Left lung (tissue), 10 donors: ENCODE results near the gene LMF1. TPM values are rescaled to one million over a fixed set of nuclear protein-coding genes. Genes with fewer than 3 reads are reported as not detected.

Experiments used
- ATAC-seq: fragments of 200-7000 bp; cut with Tn5 transposase; one replicate; pipeline ENCODE4 v1.9.1; 2020; ENCODE audit warnings: moderate library complexity
- DNase-seq, 4 donors: peaks; one replicate each; pipeline ENCODE4 v3.0.0-alpha.2; 2013 to 2020
- H3K27ac ChIP-seq, 2 donors: fragments of 200-600 bp; sonication (generic) in 1 of 2; one replicate each; pipeline versions ENCODE4 v1.5.0 to v1.8.0; 2020 to 2021
- H3K27me3 ChIP-seq, 2 donors: fragments of 200-600 bp; sonication (generic) in 1 of 2; one replicate each; pipeline versions ENCODE4 v1.5.0 to v1.8.0; 2020 to 2021
- H3K36me3 ChIP-seq, 2 donors: fragments of 200-600 bp; sonication (generic) in 1 of 2; one replicate each; pipeline versions ENCODE4 v1.5.0 to v1.8.0; 2020 to 2021
- H3K4me1 ChIP-seq, 2 donors: fragments of 200-600 bp; one replicate each; pipeline ENCODE4 v1.8.0; 2021
- H3K4me3 ChIP-seq, 2 donors: fragments of 200-600 bp; sonication (generic) in 1 of 2; one replicate each; pipeline versions ENCODE4 v1.5.0 to v1.8.0; 2020 to 2021; ENCODE audit warnings: mild to moderate bottlenecking in 1 of 2
- H3K9me3 ChIP-seq, 2 donors: fragments of 200-600 bp; sonication (generic) in 1 of 2; one replicate each; pipeline versions ENCODE4 v1.5.0 to v1.8.0; 2020 to 2021
- intact Hi-C, 2 donors: fragments of 100-400 bp; cut with DNase I; formaldehyde crosslinking; loops; one replicate each; pipeline versions ENCODE4 v1.11.2 to v1.14.2; 2022
- polyA plus RNA-seq, 6 donors: library from polyadenylated mRNA; unstranded; fragments of 120-200 nt; gene quantifications; one replicate each; pipeline ENCODE4 v1.2.1, GENCODE V29; 2013; ENCODE audit not compliant: insufficient read length in 6 of 6
- total RNA-seq, 2 donors: library from RNA; stranded (reverse); fragmentation: NEBNext Ultra II Directional; extraction: Animal tissue kit (Norgen Biotek cat#: 25700); gene quantifications; one replicate each; pipeline ENCODE4 v1.2.1, GENCODE V29; 2021
- TF ChIP-seq, protein P1 (sequence below), 2 donors: fragments of 200-600 bp; sonication (generic) in 1 of 2; IDR thresholded peaks; one replicate each; pipeline versions ENCODE4 v1.5.0 to v1.8.0; 2021; ENCODE audit warnings: antibody characterized with exemption in 2 of 2
- donor health status: DM: no; HTN: yes; CAD: no.
- donor health status: DM: no; HTN: no; CAD: no.

LMF1 gene
- total and polyA plus RNA-seq, 8 donors, result 15.5 to 23.1 (median 20.4) TPM

DNA sequence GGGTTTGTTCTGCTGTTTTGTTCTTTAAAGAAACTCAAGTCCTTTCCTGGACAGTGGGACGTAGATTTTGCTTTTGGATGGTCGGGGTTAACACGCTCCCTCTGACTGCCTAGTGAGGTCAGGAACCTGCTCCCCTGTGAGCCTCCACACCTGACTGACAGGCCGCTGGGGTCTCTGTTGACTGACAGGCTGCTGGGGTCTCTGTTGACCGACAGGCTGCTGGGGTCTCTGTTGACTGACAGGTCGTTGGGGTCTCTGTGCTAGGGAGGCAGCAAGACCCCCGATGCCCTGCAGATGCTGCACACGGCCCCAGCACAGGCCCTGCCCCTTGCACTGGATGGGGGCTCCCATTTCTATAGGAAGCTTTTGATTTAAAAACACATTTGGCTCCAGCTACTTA lies 33.5 kb downstream of the LMF1 start:
- Histone ChIP-seq H3K4me1 (no peaks in the 10 kb centered on the region), H3K4me3 (no peak overlapping the region), H3K9me3 (peaks cover 3 to 16% of the 10 kb centered on the region in 2 donors), H3K36me3 (peaks cover 0 to 50% of the 10 kb centered on the region in 2 donors), H3K27me3 (no peaks in the 10 kb centered on the region), H3K27ac (no peak overlapping the region)
- DNase-seq (no peak), ATAC-seq (no peak)
- TF ChIP-seq, protein P1, sequence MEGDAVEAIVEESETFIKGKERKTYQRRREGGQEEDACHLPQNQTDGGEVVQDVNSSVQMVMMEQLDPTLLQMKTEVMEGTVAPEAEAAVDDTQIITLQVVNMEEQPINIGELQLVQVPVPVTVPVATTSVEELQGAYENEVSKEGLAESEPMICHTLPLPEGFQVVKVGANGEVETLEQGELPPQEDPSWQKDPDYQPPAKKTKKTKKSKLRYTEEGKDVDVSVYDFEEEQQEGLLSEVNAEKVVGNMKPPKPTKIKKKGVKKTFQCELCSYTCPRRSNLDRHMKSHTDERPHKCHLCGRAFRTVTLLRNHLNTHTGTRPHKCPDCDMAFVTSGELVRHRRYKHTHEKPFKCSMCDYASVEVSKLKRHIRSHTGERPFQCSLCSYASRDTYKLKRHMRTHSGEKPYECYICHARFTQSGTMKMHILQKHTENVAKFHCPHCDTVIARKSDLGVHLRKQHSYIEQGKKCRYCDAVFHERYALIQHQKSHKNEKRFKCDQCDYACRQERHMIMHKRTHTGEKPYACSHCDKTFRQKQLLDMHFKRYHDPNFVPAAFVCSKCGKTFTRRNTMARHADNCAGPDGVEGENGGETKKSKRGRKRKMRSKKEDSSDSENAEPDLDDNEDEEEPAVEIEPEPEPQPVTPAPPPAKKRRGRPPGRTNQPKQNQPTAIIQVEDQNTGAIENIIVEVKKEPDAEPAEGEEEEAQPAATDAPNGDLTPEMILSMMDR (IDR thresholded peaks at IDR 0.05), result no peak
- intact Hi-C loops, result no loop called here

DNA sequence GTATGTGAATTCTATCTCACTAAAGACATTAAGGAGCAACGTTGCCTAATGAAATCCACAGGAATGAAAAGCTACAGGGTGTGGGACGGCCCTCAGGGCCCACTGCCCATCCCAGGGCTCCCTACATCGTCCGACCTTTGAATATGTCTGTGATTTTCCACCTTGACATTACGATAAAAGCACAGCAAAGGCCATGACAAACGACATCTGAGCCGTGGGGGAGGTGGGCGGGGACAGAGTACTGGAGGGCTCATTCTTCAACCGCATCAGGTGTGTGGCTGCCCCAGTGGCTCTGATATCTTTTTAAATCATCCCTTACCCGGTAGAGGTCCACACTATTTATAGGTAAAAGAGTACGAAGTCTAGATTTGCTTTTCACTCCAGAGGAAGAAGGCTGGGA lies 35.1 kb downstream of the LMF1 start:
- Histone ChIP-seq H3K36me3 (peaks cover 0 to 49% of the 10 kb centered on the region in 2 donors), H3K27ac (no peak overlapping the region), H3K4me3 (no peak overlapping the region), H3K4me1 (no peaks in the 10 kb centered on the region), H3K9me3 (no peaks in the 10 kb centered on the region), H3K27me3 (no peaks in the 10 kb centered on the region)
- DNase-seq (peak in 1 of 4 donors; percentile 15), ATAC-seq (no peak)
- intact Hi-C loops, result no loop called here
- TF ChIP-seq, protein P1 (IDR thresholded peaks at IDR 0.05), result no peak

DNA sequence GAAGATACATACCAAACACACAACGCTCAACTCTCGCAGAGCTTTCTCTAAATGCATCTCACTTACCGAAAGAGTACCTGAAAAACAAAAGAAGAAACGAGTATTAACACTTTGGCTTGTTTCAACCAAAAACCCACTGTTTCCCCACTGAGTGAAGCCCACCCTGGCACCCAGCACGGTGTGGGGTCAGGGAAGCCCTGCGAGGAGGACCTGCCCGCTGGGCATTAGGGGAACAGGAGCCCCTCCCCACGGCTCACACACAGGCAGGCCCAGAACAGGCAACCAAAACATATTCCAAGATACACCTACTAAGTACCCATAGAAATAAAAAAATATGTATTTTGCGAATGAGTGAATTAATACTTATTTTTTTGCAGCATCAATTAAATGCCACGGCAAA lies 36.6 kb downstream of the LMF1 start:
- H3K36me3 ChIP-seq, result peaks cover 0 to 51% of the 10 kb centered on the region in 2 donors
- no peaks in the 10 kb centered on the region for H3K27me3 ChIP-seq
- TF ChIP-seq, protein P1 (IDR thresholded peaks at IDR 0.05), result no peak
- intact Hi-C loops, result no loop called here
- H3K27ac ChIP-seq, result no peak overlapping the region
- no peaks in the 10 kb centered on the region for H3K9me3 ChIP-seq
- H3K4me3 ChIP-seq, result no peak overlapping the region
- no peaks in the 10 kb centered on the region for H3K4me1 ChIP-seq
- DNase-seq (peak in 1 of 4 donors; percentile 51), ATAC-seq (no peak)

DNA sequence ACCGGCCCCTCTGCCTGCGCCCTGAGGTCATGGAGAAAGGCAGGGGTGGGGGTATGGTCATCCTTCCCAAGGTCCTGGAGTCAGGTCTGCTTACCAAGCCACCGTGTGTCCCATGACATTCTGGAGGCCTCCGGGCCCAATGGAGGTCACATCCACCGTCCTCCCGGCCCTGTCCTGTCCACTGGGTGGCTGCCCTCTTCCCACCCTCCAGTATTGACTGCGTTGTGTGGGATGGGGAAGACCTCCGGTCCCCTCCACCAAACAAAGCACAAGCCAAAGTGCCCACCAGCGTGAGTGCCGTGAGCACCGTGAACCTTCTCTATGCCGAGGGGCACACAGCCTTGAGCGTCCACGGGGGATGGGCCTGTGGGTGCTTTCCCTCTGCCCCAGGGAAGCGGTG lies 37.2 kb downstream of the LMF1 start:
- no peaks in the 10 kb centered on the region for H3K27me3 ChIP-seq
- DNase-seq (peak in 1 of 4 donors; percentile 49), ATAC-seq (no peak)
- H3K9me3 ChIP-seq, result no peaks in the 10 kb centered on the region
- TF ChIP-seq, protein P1 (IDR thresholded peaks at IDR 0.05), result no peak
- H3K27ac ChIP-seq, result no peak overlapping the region
- H3K4me1 ChIP-seq, result no peaks in the 10 kb centered on the region
- peaks cover 0 to 50% of the 10 kb centered on the region in 2 donors for H3K36me3 ChIP-seq
- intact Hi-C loops, result no loop called here
- H3K4me3 ChIP-seq, result no peak overlapping the region

DNA sequence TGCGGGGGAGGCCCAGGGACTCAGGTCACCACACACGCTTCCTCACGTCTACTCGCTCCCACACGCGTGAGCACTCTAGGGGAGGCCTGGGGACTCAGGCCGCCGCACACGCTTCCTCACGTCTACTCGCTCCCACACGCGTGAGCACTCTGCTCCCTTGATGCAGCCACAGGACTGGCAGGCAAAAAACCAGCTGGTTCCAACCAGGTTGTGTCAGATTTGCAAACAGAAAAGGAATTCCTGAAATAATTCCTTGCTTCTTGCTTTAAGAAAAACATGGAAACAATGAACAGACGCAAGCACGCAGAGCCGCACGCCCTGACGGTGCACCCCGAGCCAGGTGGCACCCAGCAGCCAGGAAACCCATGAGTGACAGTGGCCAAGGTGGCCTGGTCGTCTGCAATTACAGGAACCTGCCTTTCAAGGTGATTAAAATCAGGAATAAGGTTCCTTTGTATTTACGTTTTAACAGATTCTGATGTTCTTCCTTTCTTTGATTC lies 37.9 kb downstream of the LMF1 start:
- H3K36me3 ChIP-seq, result peaks cover 0 to 50% of the 10 kb centered on the region in 2 donors
- H3K9me3 ChIP-seq, result no peaks in the 10 kb centered on the region
- intact Hi-C loops, result no loop called here
- TF ChIP-seq, protein P1 (IDR thresholded peaks at IDR 0.05), result no peak
- ATAC-seq (no peak), DNase-seq (peak in 1 of 4 donors; percentile 35)
- H3K27ac ChIP-seq, result no peak overlapping the region
- H3K27me3 ChIP-seq, result no peaks in the 10 kb centered on the region
- no peak overlapping the region for H3K4me3 ChIP-seq
- no peaks in the 10 kb centered on the region for H3K4me1 ChIP-seq
